Common myeloid progenitor, CD34-positive (primary cell): ENCODE data around the gene CDH23.

Source experiments
- CTCF ChIA-PET: fragments of 350-600 bp; sonication (Branson Sonifier 250); formaldehyde crosslinking; loops from one replicate; lab custom pipeline; 2021; ENCODE audit warnings: antibody characterized with exemption; lab: Charles Lee
- POLR2A ChIA-PET: fragments of 350-600 bp; sonication (Branson Sonifier 250); formaldehyde crosslinking; loops from one replicate; lab custom pipeline; 2021; ENCODE audit warnings: antibody characterized with exemption; lab: Charles Lee
- DNase-seq, 3 donors: peaks; one replicate each; pipeline versions ENCODE4 v3.0.0 to v3.0.0-alpha.2; 2013
- H3K27ac ChIP-seq, 2 experiments: 1 replicate in 1 of 2; 2 replicates in 1 of 2; pipeline ENCODE4 v1.7.0; 2013; ENCODE audit warnings: inconsistent platforms in 2 of 2, low read length in 2 of 2, mild to moderate bottlenecking in 2 of 2, low read depth in 1 of 2, moderate library complexity in 1 of 2; ENCODE audit not compliant: severe bottlenecking in 2 of 2, insufficient read depth in 1 of 2, poor library complexity in 1 of 2
- H3K27me3 ChIP-seq, 5 experiments: replicated peaks in 2 of 5; 1 replicate in 3 of 5; 2 replicates in 2 of 5; pipeline versions ENCODE4 v1.6.1 to v1.7.0; 2013; ENCODE audit warnings: low read length in 4 of 5, mild to moderate bottlenecking in 2 of 5, moderate library complexity in 2 of 5, inconsistent platforms in 1 of 5; ENCODE audit not compliant: insufficient read depth in 5 of 5, control insufficient read depth in 4 of 5
- H3K36me3 ChIP-seq, 4 experiments: 1 replicate in 2 of 4; 2 replicates in 2 of 4; pipeline versions ENCODE4 v1.6.1 to v1.7.0; 2013; ENCODE audit warnings: low read length in 3 of 4, control low read depth in 1 of 4, mild to moderate bottlenecking in 1 of 4; ENCODE audit not compliant: control insufficient read depth in 4 of 4, insufficient read depth in 4 of 4
- H3K4me1 ChIP-seq, 4 experiments: 1 replicate in 3 of 4; 2 replicates in 1 of 4; pipeline versions ENCODE4 v1.6.1 to v1.7.1; 2013; ENCODE audit warnings: low read length in 3 of 4, mild to moderate bottlenecking in 3 of 4, control low read depth in 1 of 4, inconsistent platforms in 1 of 4, moderate library complexity in 1 of 4; ENCODE audit not compliant: control insufficient read depth in 4 of 4, insufficient read depth in 4 of 4; ENCODE audit errors: control extremely low read depth in 1 of 4
- H3K4me3 ChIP-seq, 7 experiments: 1 replicate in 4 of 7; 2 replicates in 3 of 7; pipeline versions ENCODE4 v1.5.1 to v1.7.0; 2013; ENCODE audit warnings: mild to moderate bottlenecking in 7 of 7, low read length in 6 of 7, moderate library complexity in 6 of 7, inconsistent platforms in 2 of 7, low read depth in 2 of 7, control low read depth in 1 of 7; ENCODE audit not compliant: insufficient read depth in 4 of 7, control insufficient read depth in 1 of 7; ENCODE audit errors: extremely low read depth in 1 of 7
- H3K9me3 ChIP-seq, 5 experiments: 1 replicate in 4 of 5; 2 replicates in 1 of 5; pipeline versions ENCODE4 v1.6.1 to v1.7.1; 2013; ENCODE audit warnings: low read length in 4 of 5, mild to moderate bottlenecking in 2 of 5, inconsistent platforms in 1 of 5, low read depth in 1 of 5, moderate library complexity in 1 of 5; ENCODE audit not compliant: control insufficient read depth in 4 of 5, insufficient read depth in 2 of 5; ENCODE audit errors: control extremely low read depth in 1 of 5
- WGBS: methylation state at CpG from one replicate; pipeline ENCODE4 v1.1.5; 2013; ENCODE audit not compliant: insufficient coverage; 5-methylcytosine and 5-hydroxymethylcytosine counted together

Gene CDH23

DNA sequence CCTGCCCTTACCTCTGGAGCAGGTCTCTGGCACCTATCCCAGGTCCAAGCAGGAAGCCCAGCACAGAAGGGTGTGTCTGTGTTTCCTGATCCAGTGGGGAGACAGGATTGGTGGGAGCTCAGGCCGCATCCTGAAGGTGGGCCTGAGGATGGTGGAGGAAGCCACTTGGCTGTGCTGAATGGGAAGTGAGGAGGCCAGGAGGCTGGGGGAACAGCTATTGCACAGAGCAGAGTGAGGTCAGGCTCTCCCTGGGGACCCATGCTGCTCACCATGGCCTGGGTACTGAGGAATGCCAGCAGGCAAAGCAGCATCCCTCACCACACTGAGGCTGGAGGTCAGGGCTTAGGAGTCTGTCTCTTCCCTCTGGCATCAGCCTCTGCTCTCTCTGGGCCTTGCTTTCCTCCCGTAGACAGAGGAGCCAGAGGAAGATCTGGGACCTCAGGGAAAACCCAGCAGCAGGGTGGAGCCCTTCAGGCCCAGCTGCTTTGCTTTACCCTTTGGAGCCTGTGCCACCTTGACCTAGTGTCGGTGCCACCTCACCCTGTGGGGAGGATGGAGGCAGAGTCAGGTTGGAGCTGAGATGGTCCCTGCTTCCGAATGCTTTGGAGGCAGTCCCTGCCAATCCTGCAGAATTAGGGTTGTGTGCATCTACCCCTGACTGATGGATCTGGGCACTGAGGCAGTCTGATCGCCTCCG lies 39.0 kb downstream of the CDH23 start:
- no peak overlapping the region for H3K4me3 ChIP-seq
- ChIA-PET POLR2A (no interaction called here), CTCF (interaction anchor here (1.1 to 1.6 kb wide), 2 partner anchors 37 to 134 kb away, joined by 3 to 4 read pairs; no protein-coding TSS in a partner anchor)
- WGBS, result 93% methylated on average over 6 of the region's 6 CpGs
- no peaks in the 10 kb centered on the region for H3K4me1 ChIP-seq
- no peak overlapping the region for H3K27ac ChIP-seq
- H3K9me3 ChIP-seq, result no peaks in the 10 kb centered on the region
- H3K27me3 ChIP-seq, result no peaks in the 10 kb centered on the region
- DNase-seq, result no peak
- no peaks in the 10 kb centered on the region for H3K36me3 ChIP-seq

DNA sequence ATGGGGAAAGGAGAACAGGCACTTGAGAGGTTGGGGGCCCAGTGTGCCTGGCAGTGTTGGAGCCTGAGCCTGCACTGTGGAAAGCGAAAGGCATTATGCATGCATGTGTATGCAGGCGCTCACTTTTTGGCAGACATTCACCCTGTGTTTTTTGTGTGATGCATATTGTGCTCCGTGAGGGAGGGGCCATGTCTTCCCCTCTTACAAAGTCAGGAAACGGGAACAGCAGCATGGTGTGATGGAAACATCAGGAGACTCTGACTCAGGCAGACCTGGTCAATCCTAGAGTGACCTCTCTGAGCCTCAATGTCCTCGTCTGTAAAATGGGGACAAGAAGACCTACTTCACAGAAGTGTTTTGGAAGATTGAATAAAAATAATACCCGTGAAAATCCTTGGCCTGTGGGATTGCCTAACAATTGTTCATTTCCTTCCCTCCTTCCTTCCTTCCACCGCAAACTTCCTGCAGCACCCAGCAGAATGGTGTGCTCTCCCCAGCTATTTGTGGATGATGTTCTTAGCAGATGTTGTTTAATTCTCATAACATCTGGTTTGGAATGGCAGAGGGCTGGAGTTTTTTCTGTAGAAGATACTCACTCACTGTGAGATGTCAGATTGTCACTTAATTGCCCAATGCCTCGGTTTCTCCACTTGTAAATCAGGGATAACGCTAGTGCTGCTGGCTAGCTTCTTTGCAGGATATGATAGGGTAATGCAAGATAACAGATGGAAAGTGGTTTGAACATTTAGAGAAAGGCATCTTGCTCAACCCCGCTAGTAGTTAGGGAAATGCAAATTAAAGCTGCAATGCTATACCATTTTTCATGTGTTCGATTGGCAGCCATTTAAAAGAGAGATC lies 39.8 kb downstream of the CDH23 start:
- no peak overlapping the region for H3K27ac ChIP-seq
- ChIA-PET CTCF (no interaction called here), POLR2A (no interaction called here)
- no peaks in the 10 kb centered on the region for H3K27me3 ChIP-seq
- H3K9me3 ChIP-seq, result no peaks in the 10 kb centered on the region
- DNase-seq, result no peak
- H3K36me3 ChIP-seq, result no peaks in the 10 kb centered on the region
- WGBS, result 99% methylated on average over 6 of the region's 11 CpGs
- H3K4me1 ChIP-seq, result no peaks in the 10 kb centered on the region
- no peak overlapping the region for H3K4me3 ChIP-seq

DNA sequence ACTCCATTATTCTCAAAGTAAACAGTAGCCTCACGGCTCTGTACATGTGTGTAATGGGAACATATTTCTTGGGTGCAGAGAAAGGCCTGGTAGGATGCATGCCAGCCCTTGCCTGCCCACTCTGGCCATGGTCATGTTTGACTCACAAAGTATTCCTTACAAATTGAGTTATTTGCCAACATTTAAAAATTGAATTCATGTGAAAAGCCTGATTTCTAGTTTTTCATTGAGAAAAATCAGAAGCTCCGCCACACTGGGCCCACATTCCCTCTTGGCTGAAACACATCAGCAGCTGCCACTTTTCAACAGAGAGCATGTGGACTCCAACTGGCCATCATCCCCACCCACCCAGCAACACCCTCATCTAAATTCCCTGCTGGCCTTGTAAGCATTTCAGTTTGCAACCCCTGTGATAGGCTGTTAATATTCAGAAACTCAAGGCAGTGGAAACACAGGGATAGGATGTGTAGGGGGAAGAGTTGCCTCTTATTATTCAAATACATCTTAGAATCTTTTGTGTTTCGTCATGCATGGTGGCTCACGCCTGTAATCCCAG lies 40.9 kb downstream of the CDH23 start:
- no peak for DNase-seq
- Histone ChIP-seq H3K4me1 (no peaks in the 10 kb centered on the region), H3K4me3 (no peak overlapping the region), H3K9me3 (no peaks in the 10 kb centered on the region), H3K36me3 (no peaks in the 10 kb centered on the region), H3K27me3 (no peaks in the 10 kb centered on the region), H3K27ac (no peak overlapping the region)
- POLR2A ChIA-PET, result no interaction called here
- 100% methylated on average over 1 of the region's 4 CpGs for WGBS
- CTCF ChIA-PET, result no interaction called here

DNA sequence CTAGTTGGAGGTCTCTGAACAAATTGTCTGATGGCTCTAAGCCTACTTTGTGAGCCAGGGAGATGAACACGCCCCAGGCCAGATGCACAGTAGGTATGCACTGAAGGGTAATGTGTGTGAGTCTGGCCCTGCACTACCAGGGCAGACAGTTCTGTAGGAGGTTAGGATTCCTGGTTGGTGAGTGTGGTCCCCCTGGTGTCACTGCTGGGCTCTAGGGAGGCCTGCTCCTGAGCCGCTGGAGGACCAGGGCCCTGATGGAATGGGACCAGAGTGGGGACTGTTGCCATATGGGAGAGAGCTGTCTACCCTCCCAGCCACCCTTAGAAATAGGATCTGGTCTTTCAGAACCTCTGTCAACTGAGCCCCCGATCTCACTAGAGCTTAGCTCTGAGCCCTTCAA lies 42.0 kb downstream of the CDH23 start:
- ChIA-PET CTCF (no interaction called here), POLR2A (no interaction called here)
- DNase-seq, result no peak
- Histone ChIP-seq H3K4me1 (no peaks in the 10 kb centered on the region), H3K4me3 (no peak overlapping the region), H3K36me3 (no peaks in the 10 kb centered on the region), H3K27me3 (no peaks in the 10 kb centered on the region), H3K9me3 (no peaks in the 10 kb centered on the region), H3K27ac (no peak overlapping the region)
- 100% methylated on average over 2 of the region's 3 CpGs for WGBS

DNA sequence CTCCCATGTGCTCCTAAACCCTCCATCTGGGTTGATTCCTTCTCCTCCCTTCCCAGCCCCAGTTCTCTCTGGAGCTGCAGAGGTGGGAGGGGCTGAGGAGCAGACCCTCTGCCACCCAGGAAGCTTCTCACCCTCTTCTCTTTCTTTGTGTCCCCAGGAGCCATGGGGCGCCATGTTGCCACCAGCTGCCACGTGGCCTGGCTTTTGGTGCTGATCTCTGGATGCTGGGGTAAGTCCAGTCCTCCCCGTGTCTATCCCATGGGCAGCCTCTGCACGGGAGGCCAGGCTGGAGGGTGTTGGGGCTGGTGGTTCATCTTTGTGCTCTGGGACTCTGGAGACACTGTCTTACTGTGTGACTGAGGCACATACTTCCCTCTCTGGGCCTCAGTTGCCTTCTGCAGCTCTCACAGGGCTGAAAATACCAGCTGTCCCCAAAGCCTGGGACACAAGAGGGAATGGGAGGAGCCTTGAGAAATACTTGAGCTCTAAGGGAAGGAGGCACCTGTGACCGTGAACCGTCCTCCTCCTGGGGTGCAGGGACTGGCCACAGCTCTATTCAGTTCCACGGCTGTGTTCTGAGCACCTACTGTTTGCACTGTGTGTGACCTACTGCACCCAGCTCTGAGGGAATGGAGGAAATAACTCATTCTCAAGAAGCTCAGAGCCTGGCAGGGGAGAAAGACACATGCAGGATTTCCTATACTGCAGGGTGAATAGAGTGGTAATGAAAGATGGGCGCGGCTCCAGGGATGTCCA lies 43.1 kb downstream of the CDH23 start:
- WGBS, result 98% methylated on average over 7 of the region's 9 CpGs
- CTCF ChIA-PET, result no interaction called here
- no peak overlapping the region for H3K27ac ChIP-seq
- no peak for DNase-seq
- H3K27me3 ChIP-seq, result no peaks in the 10 kb centered on the region
- POLR2A ChIA-PET, result no interaction called here
- H3K4me3 ChIP-seq, result no peak overlapping the region
- H3K4me1 ChIP-seq, result no peaks in the 10 kb centered on the region
- H3K9me3 ChIP-seq, result no peaks in the 10 kb centered on the region
- H3K36me3 ChIP-seq, result no peaks in the 10 kb centered on the region

DNA sequence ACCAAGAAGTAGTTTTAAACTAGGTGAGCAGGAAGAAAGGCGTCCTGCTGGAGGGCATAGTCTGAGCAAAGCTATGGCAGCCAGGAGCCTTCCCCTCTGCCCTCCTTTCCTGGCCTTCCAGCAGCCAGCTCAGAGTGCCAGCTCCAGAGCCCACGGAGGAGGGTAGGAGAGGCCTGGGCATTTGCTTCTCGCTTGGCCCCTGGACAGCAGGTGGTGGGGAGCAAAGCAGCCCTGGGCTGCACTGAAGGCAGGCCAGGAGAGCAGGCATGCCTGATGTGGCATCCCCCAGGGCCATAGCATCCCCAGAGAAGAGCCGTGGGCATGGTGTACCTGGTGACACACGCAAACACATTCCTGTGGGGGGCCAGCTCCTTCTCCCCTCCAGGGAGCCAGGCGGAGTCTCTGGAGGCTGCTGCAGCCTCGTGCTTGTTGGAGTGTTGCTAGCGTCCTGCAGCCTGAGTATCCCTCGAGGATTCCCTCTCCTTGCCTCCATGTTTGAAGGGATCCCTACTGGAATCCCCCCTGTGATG lies 43.9 kb downstream of the CDH23 start:
- H3K36me3 ChIP-seq, result no peaks in the 10 kb centered on the region
- POLR2A ChIA-PET, result no interaction called here
- DNase-seq, result no peak
- no peak overlapping the region for H3K4me3 ChIP-seq
- H3K9me3 ChIP-seq, result no peaks in the 10 kb centered on the region
- 91% methylated on average over 8 of the region's 9 CpGs for WGBS
- CTCF ChIA-PET, result no interaction called here
- no peaks in the 10 kb centered on the region for H3K4me1 ChIP-seq
- H3K27me3 ChIP-seq, result no peaks in the 10 kb centered on the region
- no peak overlapping the region for H3K27ac ChIP-seq
